Activated naive CD4-positive, alpha-beta T cell treated with anti-CD3 and anti-CD28 coated beads, Interleukin-2, amount 10 ng/mL, durations not matched to agents 7 days and 5 days (primary cell): ENCODE data around the gene DHRSX.
"Not testable (repeated sequence)": the region's sequence is repeated elsewhere in the genome, so short reads cannot be mapped to it uniquely, and the experiment has no call there.

Source experiments
- CTCF ChIA-PET: fragments of 350-600 bp; sonication (Branson Sonifier 250); formaldehyde crosslinking; loops from one replicate; lab custom pipeline; 2021; ENCODE audit warnings: antibody characterized with exemption; lab: Charles Lee
- DNase-seq: peaks from one replicate; pipeline ENCODE4 v3.0.0-alpha.2; 2020
- H3K27ac Mint-ChIP-seq: one replicate; pipeline ENCODE4 v1.8.0; 2021; ENCODE audit warnings: mild to moderate bottlenecking, moderate library complexity, mixed read lengths
- H3K27me3 Mint-ChIP-seq: one replicate; pipeline ENCODE4 v1.8.0; 2021; ENCODE audit warnings: mild to moderate bottlenecking, mixed read lengths
- H3K36me3 Mint-ChIP-seq: one replicate; pipeline ENCODE4 v1.8.0; 2021; ENCODE audit warnings: mixed read lengths
- H3K4me1 Mint-ChIP-seq: one replicate; pipeline ENCODE4 v1.8.0; 2021; ENCODE audit warnings: mixed read lengths
- H3K4me3 Mint-ChIP-seq: one replicate; pipeline ENCODE4 v1.8.0; 2021; ENCODE audit warnings: mild to moderate bottlenecking, moderate library complexity, mixed read lengths
- H3K9me3 Mint-ChIP-seq: one replicate; pipeline ENCODE4 v1.8.0; 2021; ENCODE audit warnings: mixed read lengths

DHRSX gene

DNA sequence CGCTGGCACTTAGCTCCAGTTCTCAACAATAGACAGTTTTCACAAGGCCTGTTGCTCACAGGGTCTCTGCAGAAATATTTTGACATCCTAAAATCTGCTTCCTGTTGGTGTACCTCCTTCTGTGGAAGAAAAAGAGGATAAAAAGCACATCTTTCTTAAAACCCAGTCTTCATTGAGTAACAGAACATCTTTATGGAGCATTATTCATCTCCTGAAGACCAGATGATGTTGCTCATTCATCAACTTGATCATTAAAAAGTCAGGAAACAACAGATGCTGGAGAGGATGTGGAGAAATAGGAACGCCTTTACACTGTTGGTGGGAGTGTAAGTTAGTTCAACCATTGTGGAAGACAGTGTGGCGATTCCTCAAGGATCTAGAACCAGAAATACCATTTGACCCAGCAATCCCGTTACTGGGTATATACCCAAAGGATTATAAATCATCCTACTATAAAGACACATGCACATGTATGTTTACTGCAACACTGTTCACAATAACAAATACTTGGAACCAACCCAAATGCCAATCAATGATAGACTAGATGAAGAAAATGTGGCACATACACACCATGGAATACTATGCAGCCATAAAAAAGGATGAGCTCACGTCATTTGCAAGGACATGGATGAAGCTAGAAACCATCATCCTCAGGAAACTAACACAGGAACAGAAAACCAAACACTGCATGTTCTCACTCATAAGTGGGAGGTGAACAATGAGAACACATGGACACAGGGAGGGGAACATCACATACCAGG, 33.7 kb upstream of the DHRSX start:
- H3K4me1 Mint-ChIP-seq, H3K9me3 Mint-ChIP-seq, H3K4me3 Mint-ChIP-seq, H3K36me3 Mint-ChIP-seq, CTCF ChIA-PET, DNase-seq, H3K27ac Mint-ChIP-seq, H3K27me3 Mint-ChIP-seq: not testable (repeated sequence)

DNA sequence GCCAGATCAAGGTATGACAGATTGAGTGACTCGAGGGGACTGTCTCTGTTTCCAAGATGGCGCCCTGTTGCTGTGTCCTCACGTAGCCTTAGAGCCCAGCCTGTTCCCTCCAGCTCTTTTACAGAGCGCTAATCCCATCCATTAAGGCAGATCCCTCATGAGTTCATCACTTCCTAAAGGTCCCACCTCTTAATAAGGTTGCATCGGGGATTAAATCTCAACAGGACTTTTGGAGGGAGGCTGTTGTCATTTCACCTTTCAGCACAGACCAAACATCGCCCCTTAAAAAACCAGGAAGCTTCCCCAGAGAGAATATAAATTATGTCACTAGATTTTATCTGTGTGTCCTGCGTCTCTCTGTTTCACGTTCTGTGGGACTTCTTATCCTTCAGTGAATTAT, 32.6 kb upstream of the DHRSX start:
- Mint-ChIP-seq H3K27me3 (no peaks in the 10 kb centered on the region), H3K4me1 (no peaks in the 10 kb centered on the region), H3K36me3 (no peaks in the 10 kb centered on the region), H3K4me3 (no peak overlapping the region), H3K9me3 (no peaks in the 10 kb centered on the region), H3K27ac (no peak overlapping the region)
- CTCF ChIA-PET = no interaction called here
- DNase-seq = no peak

DNA sequence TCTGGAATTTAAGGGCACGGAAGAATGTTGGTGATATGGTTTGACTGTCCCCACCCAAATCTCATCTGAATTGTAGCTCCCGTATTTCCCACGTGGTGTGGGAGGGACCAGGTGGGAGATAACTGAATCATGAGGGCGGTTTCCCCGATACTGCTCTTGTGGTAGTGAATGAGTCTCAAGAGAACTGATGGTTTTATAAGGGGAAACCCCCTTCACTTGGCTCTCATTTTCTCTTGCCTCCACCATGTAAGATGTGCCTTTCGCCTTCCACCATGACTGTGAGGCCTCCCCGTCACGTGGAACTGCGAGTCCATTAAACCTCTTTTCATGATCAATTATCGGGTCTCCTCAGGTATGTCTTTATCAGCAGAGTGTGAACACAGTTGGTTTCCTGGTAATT, 25.6 kb upstream of the DHRSX start:
- CTCF ChIA-PET = no interaction called here
- no peak overlapping the region for H3K27ac Mint-ChIP-seq
- H3K9me3 Mint-ChIP-seq = no peaks in the 10 kb centered on the region
- no peak overlapping the region for H3K4me3 Mint-ChIP-seq
- H3K36me3 Mint-ChIP-seq = no peaks in the 10 kb centered on the region
- H3K27me3 Mint-ChIP-seq = no peaks in the 10 kb centered on the region
- H3K4me1 Mint-ChIP-seq = no peaks in the 10 kb centered on the region
- DNase-seq = no peak

DNA sequence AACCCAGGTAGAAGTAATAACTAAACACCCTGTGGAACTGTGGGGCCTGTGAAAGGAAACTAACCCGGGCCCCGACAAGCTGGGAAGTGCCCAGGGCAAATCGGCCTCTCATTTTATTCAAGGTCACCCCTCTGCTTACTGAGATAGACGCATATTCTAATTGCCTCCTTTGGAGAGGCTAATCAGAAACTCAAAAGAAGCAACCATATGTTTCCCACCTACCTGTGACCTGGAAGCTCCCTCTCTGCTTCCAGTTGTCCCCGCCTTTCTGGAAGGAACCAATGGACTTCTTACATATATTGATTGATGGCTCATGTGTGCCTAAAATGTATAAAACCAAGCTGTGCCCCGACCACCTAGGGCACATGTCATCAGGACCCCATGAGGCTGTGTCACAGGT, 23.1 kb upstream of the DHRSX start:
- Mint-ChIP-seq H3K4me1 (no peaks in the 10 kb centered on the region), H3K36me3 (no peaks in the 10 kb centered on the region), H3K4me3 (no peak overlapping the region), H3K9me3 (no peaks in the 10 kb centered on the region), H3K27ac (no peak overlapping the region), H3K27me3 (no peaks in the 10 kb centered on the region)
- DNase-seq = no peak
- CTCF ChIA-PET = no interaction called here

DNA sequence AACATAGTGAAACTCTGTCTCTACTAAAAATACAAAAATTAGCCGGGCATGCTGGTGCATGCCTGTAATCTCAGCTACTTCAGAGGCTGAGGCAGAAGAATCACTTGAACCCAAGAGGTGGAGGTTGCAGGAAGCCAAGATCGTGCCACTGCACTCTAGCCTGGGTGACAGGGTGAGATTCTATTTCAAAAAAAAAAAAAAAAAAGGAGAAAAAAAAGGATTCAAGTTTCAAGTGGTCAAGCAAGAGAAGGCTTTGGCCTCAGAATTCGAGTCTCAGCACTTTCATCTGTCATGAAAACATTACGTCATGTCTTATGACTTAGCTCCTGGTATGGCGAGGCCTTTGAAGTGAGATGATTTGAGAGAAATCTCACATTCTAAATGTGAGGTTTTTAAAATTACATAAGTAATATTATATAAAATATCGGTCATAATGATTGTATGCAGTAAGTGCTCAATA, 21.2 kb upstream of the DHRSX start:
- Mint-ChIP-seq H3K4me1 (no peaks in the 10 kb centered on the region), H3K27ac (no peak overlapping the region), H3K36me3 (no peaks in the 10 kb centered on the region), H3K9me3 (no peaks in the 10 kb centered on the region), H3K27me3 (peaks cover 6% of the 10 kb centered on the region), H3K4me3 (no peak overlapping the region)
- CTCF ChIA-PET = no interaction called here
- DNase-seq = no peak

DNA sequence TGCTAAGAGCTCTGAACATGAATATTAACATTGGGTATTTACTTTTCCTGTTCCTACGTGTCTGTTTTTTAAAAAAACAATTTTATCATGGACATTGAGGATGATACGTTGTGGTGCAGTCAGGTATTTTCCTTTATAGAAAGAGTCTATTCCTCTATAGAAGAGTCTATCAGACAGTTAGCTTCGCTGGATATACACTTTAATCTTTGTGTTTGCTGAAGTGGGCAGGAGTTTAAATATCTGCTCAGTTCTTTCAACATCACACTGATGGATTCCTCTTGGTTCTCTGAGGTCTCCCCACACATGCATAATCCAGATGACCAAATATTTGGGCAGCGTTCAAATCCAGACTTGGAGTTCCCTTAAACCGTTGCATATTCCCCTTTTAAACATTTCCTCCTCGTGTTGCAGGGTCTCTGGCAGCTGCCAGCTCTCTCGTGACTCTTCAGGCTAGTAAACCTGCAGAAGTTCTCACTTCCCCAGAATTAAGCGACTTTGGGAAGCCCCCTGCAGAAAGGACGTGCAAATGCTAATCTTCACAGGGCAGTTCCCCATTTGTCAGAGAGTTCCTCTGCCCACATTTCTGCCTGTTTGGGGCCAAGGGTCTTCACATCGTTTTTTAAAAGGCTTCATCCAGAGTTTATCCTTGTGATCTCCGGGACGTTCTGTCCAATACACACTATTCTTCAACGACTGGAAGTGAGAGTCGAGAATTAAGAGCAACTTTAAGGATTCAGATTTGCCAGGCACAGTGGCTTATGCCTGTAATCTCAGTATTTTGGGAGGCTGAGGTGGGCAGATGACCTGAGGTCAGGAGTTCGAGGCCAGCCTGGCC, 20.5 kb upstream of the DHRSX start:
- Mint-ChIP-seq H3K27ac (no peak overlapping the region), H3K27me3 (peaks cover 11% of the 10 kb centered on the region), H3K36me3 (no peaks in the 10 kb centered on the region), H3K4me3 (no peak overlapping the region), H3K9me3 (no peaks in the 10 kb centered on the region), H3K4me1 (no peaks in the 10 kb centered on the region)
- DNase-seq = no peak
- CTCF ChIA-PET = no interaction called here

DNA sequence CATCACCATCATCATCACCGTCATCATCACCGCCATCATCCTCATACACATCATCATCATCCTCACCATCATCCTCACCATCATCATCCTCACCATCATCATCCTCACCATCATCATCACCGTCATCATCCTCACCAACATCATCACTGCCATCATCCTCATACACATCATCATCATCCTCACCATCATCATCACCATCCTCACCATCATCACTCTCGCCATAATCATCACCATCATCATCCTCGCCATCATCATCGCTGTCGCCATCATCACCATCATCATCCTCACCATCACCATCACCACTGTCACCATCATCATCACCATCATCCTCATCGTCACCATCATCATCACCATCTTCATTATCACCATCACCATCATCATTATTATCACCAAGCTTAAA, 19.8 kb upstream of the DHRSX start:
- no peaks in the 10 kb centered on the region for H3K9me3 Mint-ChIP-seq
- H3K27ac Mint-ChIP-seq = no peak overlapping the region
- no peaks in the 10 kb centered on the region for H3K4me1 Mint-ChIP-seq
- H3K36me3 Mint-ChIP-seq = no peaks in the 10 kb centered on the region
- CTCF ChIA-PET = no interaction called here
- no peak for DNase-seq
- peaks cover 11% of the 10 kb centered on the region for H3K27me3 Mint-ChIP-seq
- H3K4me3 Mint-ChIP-seq = no peak overlapping the region

DNA sequence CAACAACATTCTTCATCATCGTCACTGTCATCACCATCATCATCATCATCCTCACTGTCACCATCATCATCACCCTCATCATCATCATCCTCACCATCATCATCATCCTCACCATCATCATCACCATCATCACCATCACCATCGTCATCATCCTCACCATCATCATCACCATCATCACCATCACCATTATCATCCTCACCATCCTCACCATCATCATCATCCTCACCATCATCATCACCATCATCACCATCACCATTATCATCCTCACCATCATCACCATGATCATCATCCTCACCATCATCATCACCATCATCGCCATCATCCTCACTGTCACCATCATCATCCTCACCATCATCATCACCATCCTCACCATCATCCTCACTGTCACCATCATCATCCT, 18.9 kb upstream of the DHRSX start:
- H3K4me3 Mint-ChIP-seq, CTCF ChIA-PET, H3K4me1 Mint-ChIP-seq, H3K36me3 Mint-ChIP-seq, H3K9me3 Mint-ChIP-seq, H3K27ac Mint-ChIP-seq, DNase-seq: not testable (repeated sequence)
- H3K27me3 Mint-ChIP-seq = peaks cover 11% of the 10 kb centered on the region

DNA sequence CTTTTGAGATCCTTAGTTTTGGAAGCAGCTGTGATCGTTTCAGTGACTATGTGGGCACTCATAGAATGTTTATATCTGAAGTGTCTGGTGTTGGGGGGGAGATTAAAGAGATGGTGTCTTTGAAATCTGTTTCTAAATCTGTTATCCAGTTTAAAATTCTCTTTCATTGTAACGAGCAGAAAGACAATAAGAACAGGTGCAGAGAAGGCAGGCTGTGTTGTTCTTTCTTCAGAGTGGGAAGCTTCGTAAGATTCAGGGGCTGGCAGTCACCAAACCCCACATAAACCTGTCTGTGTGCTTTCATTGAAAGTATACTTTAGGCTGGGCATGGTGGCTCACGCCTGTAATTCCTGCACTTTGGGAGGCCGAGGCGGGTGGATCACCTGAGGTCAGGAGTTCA, 16.3 kb upstream of the DHRSX start:
- DNase-seq = no peak
- no peaks in the 10 kb centered on the region for H3K36me3 Mint-ChIP-seq
- H3K27me3 Mint-ChIP-seq = peaks cover 11% of the 10 kb centered on the region
- no peaks in the 10 kb centered on the region for H3K9me3 Mint-ChIP-seq
- CTCF ChIA-PET = no interaction called here
- no peak overlapping the region for H3K4me3 Mint-ChIP-seq
- no peak overlapping the region for H3K27ac Mint-ChIP-seq
- no peaks in the 10 kb centered on the region for H3K4me1 Mint-ChIP-seq

DNA sequence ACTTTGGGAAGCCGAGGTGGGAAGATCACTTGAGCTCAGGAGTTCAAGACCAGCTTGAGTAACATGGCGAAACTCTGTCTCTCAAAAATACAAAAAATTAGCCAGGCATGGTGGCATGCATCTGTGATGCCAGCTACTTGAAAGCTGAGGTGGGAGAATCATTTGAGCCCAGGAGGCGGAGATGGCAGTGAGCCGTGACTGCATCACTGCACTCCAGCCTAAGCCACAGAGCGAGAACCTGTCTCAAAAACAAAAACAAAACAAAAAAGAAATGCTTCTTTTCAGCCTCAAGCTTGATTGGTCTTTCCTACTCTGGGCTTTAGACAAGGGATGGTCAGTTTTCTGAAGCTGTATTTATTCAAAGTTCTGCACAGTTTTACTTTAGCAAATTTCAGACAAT, 15.8 kb upstream of the DHRSX start:
- Mint-ChIP-seq H3K4me3 (no peak overlapping the region), H3K36me3 (no peaks in the 10 kb centered on the region), H3K27ac (no peak overlapping the region), H3K9me3 (no peaks in the 10 kb centered on the region), H3K27me3 (peaks cover 11% of the 10 kb centered on the region), H3K4me1 (no peaks in the 10 kb centered on the region)
- no peak for DNase-seq
- CTCF ChIA-PET = no interaction called here

DNA sequence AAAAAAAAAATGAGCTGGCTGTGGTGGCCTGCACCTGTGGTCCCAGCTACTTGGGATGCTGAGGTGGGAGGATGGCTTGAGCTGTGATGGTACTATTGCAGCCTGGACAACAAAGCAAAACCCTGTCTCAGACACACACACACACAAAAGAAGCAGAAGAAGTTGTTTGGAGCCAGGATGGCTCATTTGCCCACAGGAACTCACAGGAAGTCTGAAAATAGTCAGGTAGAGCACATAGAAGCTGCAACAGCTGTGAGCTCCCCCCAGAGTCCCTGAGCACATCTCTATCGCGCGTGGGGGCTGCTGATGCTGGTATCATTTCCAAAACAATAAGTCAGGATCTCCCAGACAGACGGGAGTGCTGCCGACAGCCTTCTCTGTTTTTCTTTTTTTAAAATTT, 13.4 kb upstream of the DHRSX start:
- DNase-seq = no peak
- no peak overlapping the region for H3K4me3 Mint-ChIP-seq
- peaks cover 11% of the 10 kb centered on the region for H3K27me3 Mint-ChIP-seq
- CTCF ChIA-PET = no interaction called here
- H3K36me3 Mint-ChIP-seq = no peaks in the 10 kb centered on the region
- H3K4me1 Mint-ChIP-seq = no peaks in the 10 kb centered on the region
- no peaks in the 10 kb centered on the region for H3K9me3 Mint-ChIP-seq
- no peak overlapping the region for H3K27ac Mint-ChIP-seq

DNA sequence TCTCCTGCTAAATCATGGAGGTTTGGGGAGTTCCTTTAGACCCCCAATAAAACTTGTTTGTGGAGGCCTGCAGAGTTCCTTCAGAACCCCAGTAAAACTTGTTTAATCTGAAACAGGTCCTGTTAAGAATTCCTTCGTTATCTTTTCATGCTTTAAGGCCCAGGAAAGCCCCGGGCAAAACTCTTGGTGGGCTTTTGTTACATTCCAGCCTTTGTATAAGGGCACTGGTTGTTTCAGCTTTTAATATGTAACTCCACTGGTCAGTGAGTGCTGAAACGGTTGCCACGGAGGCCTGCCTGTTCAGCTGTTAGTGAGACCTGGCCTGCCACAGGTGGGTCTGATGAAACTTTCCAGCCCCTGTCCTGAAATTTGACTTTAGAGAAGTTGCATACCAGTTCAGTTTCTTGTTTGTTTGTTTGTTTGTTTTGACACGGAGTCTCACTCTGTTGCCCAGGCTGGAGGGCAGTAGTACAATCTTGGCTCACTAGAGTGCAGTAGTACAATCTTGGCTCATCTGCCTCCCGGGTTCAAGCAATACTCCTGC, 12.4 kb upstream of the DHRSX start:
- Mint-ChIP-seq H3K27ac (no peak overlapping the region), H3K27me3 (peaks cover 17% of the 10 kb centered on the region), H3K4me1 (no peaks in the 10 kb centered on the region), H3K9me3 (no peaks in the 10 kb centered on the region), H3K4me3 (no peak overlapping the region), H3K36me3 (no peaks in the 10 kb centered on the region)
- CTCF ChIA-PET = no interaction called here
- no peak for DNase-seq

DNA sequence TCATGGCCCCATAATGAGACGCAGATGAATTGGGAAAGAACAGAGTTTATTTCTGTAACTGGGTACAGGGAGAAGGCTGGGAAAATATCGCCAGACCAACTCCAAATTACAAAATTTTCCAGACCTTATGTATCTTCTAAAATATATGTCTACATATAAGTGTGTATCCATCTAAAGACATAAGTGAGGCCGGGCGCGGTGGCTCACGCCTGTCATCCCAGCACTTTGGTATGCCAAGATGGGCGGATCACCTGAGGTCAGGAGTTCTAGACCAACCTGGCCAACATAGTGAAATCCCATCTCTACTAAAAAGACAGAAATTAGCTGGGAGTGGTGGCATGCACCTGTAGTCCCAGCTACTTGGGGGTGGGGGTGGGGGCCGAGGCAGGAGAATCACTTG, 11.7 kb upstream of the DHRSX start:
- Mint-ChIP-seq H3K27ac (no peak overlapping the region), H3K4me1 (no peaks in the 10 kb centered on the region), H3K36me3 (no peaks in the 10 kb centered on the region), H3K27me3 (peaks cover 12% of the 10 kb centered on the region), H3K4me3 (no peak overlapping the region), H3K9me3 (no peaks in the 10 kb centered on the region)
- no peak for DNase-seq
- CTCF ChIA-PET = no interaction called here

DNA sequence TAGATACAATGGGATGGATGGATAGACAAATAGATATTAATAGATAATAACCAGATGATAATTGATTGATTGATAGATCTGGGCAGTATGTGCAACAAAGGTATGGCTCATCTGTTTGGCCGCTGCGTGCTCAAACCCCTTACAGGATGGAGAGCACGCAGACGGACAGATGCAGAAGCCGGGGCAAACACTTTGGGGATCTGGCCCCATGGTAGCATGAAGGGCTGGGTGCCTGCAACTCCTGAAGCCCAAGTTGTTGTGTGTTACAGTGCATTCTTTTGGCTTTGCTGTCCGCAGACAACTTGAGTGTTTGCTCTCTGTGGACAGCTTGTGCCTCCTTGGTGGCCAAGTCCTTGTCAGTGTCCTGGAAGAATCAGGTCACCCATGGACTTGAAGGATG, 10.6 kb upstream of the DHRSX start:
- H3K36me3 Mint-ChIP-seq = no peaks in the 10 kb centered on the region
- H3K9me3 Mint-ChIP-seq = no peaks in the 10 kb centered on the region
- H3K27ac Mint-ChIP-seq = no peak overlapping the region
- H3K27me3 Mint-ChIP-seq = peaks cover 8% of the 10 kb centered on the region
- no peak overlapping the region for H3K4me3 Mint-ChIP-seq
- no peaks in the 10 kb centered on the region for H3K4me1 Mint-ChIP-seq
- no peak for DNase-seq
- CTCF ChIA-PET = no interaction called here
